K562 (cell line): ENCODE results near the gene CD109. TPM values are rescaled to one million over a fixed set of nuclear protein-coding genes. Genes with fewer than 3 reads are reported as not detected.

Experiments
- ATAC-seq: fragments of 200-7000 bp; cut with Tn5 transposase; 3 replicates; pipeline ENCODE4 v1.9.1; 2020; ENCODE audit warnings: moderate library complexity
- BruUV-seq: library from RNA; stranded (reverse); fragments of 400-500 nt; replicated peaks from 2 replicates; lab custom pipeline; 2021; lab: Mats Ljungman, UMichigan
- CTCF ChIA-PET: fragments of 300-600 bp; formaldehyde crosslinking; extraction: SDS; loops from one replicate; lab custom pipeline; 2021; ENCODE audit warnings: low intra/inter-chr PET ratio; lab: Yijun Ruan, JAX
- POLR2A ChIA-PET: fragments of 300-600, 350-650 bp; sonication (Branson Sonifier 250); formaldehyde crosslinking; extraction: SDS; loops from one replicate; lab custom pipeline; 2021; ENCODE audit warnings: antibody characterized with exemption, inconsistent platforms; lab: Yijun Ruan, JAX
- DNase-seq, 4 experiments: peaks; one replicate each; pipeline versions ENCODE4 v3.0.0 to v3.0.0-alpha.2; 2011 to 2018; ENCODE audit warnings: low spot score in 3 of 4, mixed read lengths in 3 of 4; ENCODE audit errors: extremely low read depth in 1 of 4
- FAIRE-seq: peaks from 2 replicates; lab custom pipeline; 2011; peaks lifted over from hg19 to GRCh38; lab: Jason Lieb, UNC
- H2AFZ ChIP-seq: 2 replicates; pipeline ENCODE4 v1.6.0; 2011; ENCODE audit warnings: low read depth, low read length, control low read depth, inconsistent platforms
- H3K27ac ChIP-seq: fragments of 200-600 bp; 3 replicates; pipeline ENCODE4 v1.8.0; 2011; ENCODE audit warnings: low read depth, mild to moderate bottlenecking, control low read depth, inconsistent platforms, low read length, moderate library complexity, mixed read lengths; ENCODE audit errors: extremely low read depth
- H3K27me3 ChIP-seq, 2 experiments: fragments of 300-600 bp in 1 of 2; 2 replicates in 1 of 2; 3 replicates in 1 of 2; pipeline versions ENCODE4 v1.6.0 to v1.8.0; 2011; ENCODE audit warnings: inconsistent platforms in 2 of 2, low read length in 2 of 2, mild to moderate bottlenecking in 1 of 2, mixed read lengths in 1 of 2, moderate library complexity in 1 of 2; ENCODE audit not compliant: control insufficient read depth in 2 of 2, insufficient read depth in 2 of 2
- H3K36me3 ChIP-seq: fragments of 300-600 bp; 3 replicates; pipeline ENCODE4 v1.8.0; 2011; ENCODE audit warnings: mild to moderate bottlenecking, low read length, inconsistent platforms; ENCODE audit not compliant: control insufficient read depth, insufficient read depth
- H3K4me1 ChIP-seq, 2 experiments: fragments of 200-600 bp in 1 of 2; replicated peaks in 1 of 2; 2 replicates in 1 of 2; 3 replicates in 1 of 2; pipeline versions ENCODE4 v1.5.1 to v1.8.0; 2011; ENCODE audit warnings: inconsistent platforms in 2 of 2, low read length in 2 of 2, mild to moderate bottlenecking in 1 of 2, mixed read lengths in 1 of 2, moderate library complexity in 1 of 2; ENCODE audit not compliant: control insufficient read depth in 2 of 2, insufficient read depth in 2 of 2
- H3K4me2 ChIP-seq: 2 replicates; pipeline ENCODE4 v1.6.1; 2011; ENCODE audit warnings: low read length, control low read depth, inconsistent platforms, mixed read lengths; ENCODE audit not compliant: insufficient read depth
- H3K4me3 ChIP-seq: fragments of 200-600 bp; sonication (generic), shearing (Covaris generic); 2 replicates; pipeline ENCODE4 v1.5.1; 2016; ENCODE audit warnings: control low read depth, inconsistent platforms
- H3K79me2 ChIP-seq: fragments of 200-600 bp; 3 replicates; pipeline ENCODE4 v1.8.0; 2011; ENCODE audit warnings: low read length, inconsistent platforms; ENCODE audit not compliant: control insufficient read depth, insufficient read depth
- H3K9ac ChIP-seq, 2 experiments: 2 replicates each; pipeline versions ENCODE4 v1.6.0 to v1.6.1; 2011; ENCODE audit warnings: low read depth in 2 of 2, low read length in 2 of 2, control low read depth in 1 of 2, inconsistent platforms in 1 of 2, mild to moderate bottlenecking in 1 of 2, mixed read lengths in 1 of 2; ENCODE audit not compliant: insufficient read depth in 1 of 2
- H3K9me1 ChIP-seq: one replicate; pipeline ENCODE4 v1.6.0; 2011; ENCODE audit warnings: inconsistent platforms, mild to moderate bottlenecking, low read length, moderate library complexity; ENCODE audit not compliant: control insufficient read depth, insufficient read depth
- H3K9me3 ChIP-seq: replicated peaks from 2 replicates; pipeline ENCODE4 v1.5.1; 2011; ENCODE audit warnings: low read depth, low read length, inconsistent platforms; ENCODE audit not compliant: control insufficient read depth, insufficient read depth
- H4K20me1 ChIP-seq: replicated peaks from 2 replicates; pipeline ENCODE4 v1.6.1; 2011; ENCODE audit warnings: low read length, inconsistent platforms, mixed read lengths; ENCODE audit not compliant: control insufficient read depth, insufficient read depth
- NFE2L1 ChIP-seq: fragments of 450-650 bp; IDR thresholded peaks from 2 replicates; pipeline ENCODE4 v1.6.1; 2016; ENCODE audit warnings: missing genetic modification characterization, low read depth, mild to moderate bottlenecking, missing compliant biosample characterization, moderate library complexity, borderline replicate concordance
- SUPT5H ChIP-seq: fragments of 450-650 bp; IDR thresholded peaks from 2 replicates; pipeline ENCODE4 v1.6.1; 2016
- WGBS: fragments of 100-300 bp; shearing (Covaris generic); methylation state at CpG from one replicate; pipeline ENCODE4 v1.1.6; 2016; ENCODE audit warnings: low coverage, mixed read lengths; ENCODE audit not compliant: insufficient coverage; ENCODE audit errors: missing lambda C conversion rate; 5-methylcytosine and 5-hydroxymethylcytosine counted together
- in situ Hi-C: fragments of 300-500 bp; cut with MboI; formaldehyde crosslinking; loops from 4 replicates; pipeline ENCODE4 v1.15.0; 2018; ENCODE audit warnings: inconsistent platforms, mixed read lengths
- intact Hi-C: fragments of 100-400 bp; cut with micrococcal nuclease; formaldehyde crosslinking; loops from 2 replicates; pipeline ENCODE4 v1.14.2; 2022
- polyA plus RNA-seq, 8 experiments: library from polyadenylated mRNA; depleted of rRNA in 4 of 8; stranded (reverse) in 5 of 8; unstranded in 3 of 8; fragments of >200 nt; fragmentation: Nextera tagmentation in 2 of 8; fragmentation: Illumina TruSeq in 1 of 8; extraction: Ambion mirVana in 2 of 8; extraction: Trizol in 1 of 8; gene quantifications; 2 replicates each; pipeline versions ENCODE4 v1.2.1 to v1.2.3, GENCODE V29; 2011 to 2014; ENCODE audit warnings: inconsistent platforms in 1 of 8, missing spikeins in 1 of 8
- total RNA-seq, 7 experiments: library from RNA; depleted of rRNA in 6 of 7; stranded (reverse); fragments of >200 nt in 6 of 7; fragmentation: Illumina TruSeq in 2 of 7; extraction: Trizol in 2 of 7; gene quantifications; 2 replicates each; pipeline versions ENCODE4 v1.2.1 to v1.2.3, GENCODE V29; 2011 to 2021; ENCODE audit warnings: low replicate concordance in 1 of 7
- TF ChIP-seq, protein P1 (sequence below), 2 experiments: fragments of 450-650 bp in 1 of 2; sonication (generic) in 1 of 2; formaldehyde crosslinking; conservative IDR thresholded peaks; 2 replicates each; pipeline versions ENCODE4 v1.4.0 to v1.8.1; 2020 to 2022; ENCODE audit warnings: mild to moderate bottlenecking in 1 of 2, missing genetic modification reagents in 1 of 2

CD109 gene
- total and polyA plus RNA-seq, 9 of the 15 experiments (the other 6 are each of a cell fraction or from before 2014, with no cell fraction given): under 0.01 to 0.22 (median 0.11) TPM

DNA sequence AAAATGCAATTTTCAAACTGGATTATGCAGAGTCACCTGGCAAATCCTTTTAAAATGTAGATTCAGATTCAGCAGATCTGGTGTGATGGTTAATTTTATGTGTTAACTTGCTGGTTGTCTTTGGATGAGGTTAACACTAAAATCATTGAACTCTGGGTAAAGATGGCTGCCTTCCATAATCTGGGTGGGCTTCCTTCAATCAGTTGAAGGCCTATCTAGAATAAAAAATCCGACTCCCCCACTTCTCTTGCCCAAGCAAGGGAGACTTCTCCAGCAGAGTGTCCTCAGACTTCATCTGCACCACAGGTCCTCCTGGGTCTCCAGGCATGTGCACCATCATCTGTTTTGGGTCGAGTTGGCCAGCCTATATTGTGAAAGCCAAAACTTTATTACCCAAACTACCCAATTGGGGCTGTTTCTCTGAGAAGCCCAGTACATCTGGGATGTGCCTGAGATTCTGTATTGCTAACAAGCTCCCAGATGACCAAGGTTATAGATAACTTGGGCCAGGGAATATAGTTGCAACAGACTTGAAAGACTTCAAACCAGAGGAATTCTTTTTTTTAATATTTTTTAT lies 40.6 kb upstream of the CD109 start (continued):
- TF ChIP-seq, protein P1, sequence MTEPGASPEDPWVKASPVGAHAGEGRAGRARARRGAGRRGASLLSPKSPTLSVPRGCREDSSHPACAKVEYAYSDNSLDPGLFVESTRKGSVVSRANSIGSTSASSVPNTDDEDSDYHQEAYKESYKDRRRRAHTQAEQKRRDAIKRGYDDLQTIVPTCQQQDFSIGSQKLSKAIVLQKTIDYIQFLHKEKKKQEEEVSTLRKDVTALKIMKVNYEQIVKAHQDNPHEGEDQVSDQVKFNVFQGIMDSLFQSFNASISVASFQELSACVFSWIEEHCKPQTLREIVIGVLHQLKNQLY (CRISPR knock-in tag; conservative IDR thresholded peaks at IDR 0.05): no peak

DNA sequence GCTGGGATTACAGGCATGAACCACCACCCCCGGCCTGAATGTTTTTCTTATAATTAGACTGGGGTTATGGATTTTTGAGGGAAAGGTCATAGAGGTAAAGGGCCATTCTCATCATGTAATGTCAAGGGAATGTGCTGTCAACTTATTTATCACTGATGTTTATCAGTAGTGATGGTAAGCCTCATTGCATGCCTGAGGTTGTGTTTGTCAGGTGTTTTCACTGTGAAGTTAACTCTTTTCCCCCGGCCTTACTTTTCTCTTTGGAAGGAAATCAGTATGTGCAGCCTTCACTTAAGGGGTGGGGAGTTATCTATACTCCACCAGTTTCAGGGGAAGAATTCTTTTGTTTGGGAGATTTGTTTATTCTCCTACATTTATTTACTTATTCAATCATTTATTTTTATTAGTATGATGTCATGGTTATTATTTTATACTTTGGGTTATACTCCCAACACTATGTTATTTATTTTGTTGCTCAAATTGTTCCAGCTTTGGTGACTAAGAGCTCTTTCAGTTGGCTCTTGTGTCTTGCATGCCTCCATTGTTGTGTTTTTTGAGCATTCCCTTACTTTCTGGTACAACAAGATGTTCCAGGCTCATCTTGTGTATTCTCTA lies 39.4 kb upstream of the CD109 start:
- TF ChIP-seq NFE2L1: no peak
- TF ChIP-seq SUPT5H: no peak
- intact Hi-C loops: no loop called here
- no peak for FAIRE-seq
- ChIA-PET POLR2A (no interaction called here), CTCF (no interaction called here)
- in situ Hi-C loops: no loop called here
- no peak overlapping the region for H3K9ac ChIP-seq
- DNase-seq: no peak
- no peak for ATAC-seq
- BruUV-seq: no TSS peak
- 71% methylated on average over 2 of the region's 2 CpGs for WGBS
- no peak overlapping the region for H2AFZ ChIP-seq
- no peak overlapping the region for H3K4me2 ChIP-seq
- no peaks in the 10 kb centered on the region for H3K9me1 ChIP-seq
- H3K27ac ChIP-seq: no peak overlapping the region
- H3K4me1 ChIP-seq: peaks cover 5 to 8% of the 10 kb centered on the region in 2 experiments; a peak in 3 of 5 replicates
- peaks cover 16% of the 10 kb centered on the region; the same call in 2 of the 3 replicates for H3K79me2 ChIP-seq
- H4K20me1 ChIP-seq: no peaks in the 10 kb centered on the region
- no peaks in the 10 kb centered on the region for H3K36me3 ChIP-seq
- no peaks in the 10 kb centered on the region for H3K27me3 ChIP-seq
- no peaks in the 10 kb centered on the region for H3K9me3 ChIP-seq
- H3K4me3 ChIP-seq: no peak overlapping the region
